GM13977 (cell line): Measurements from ENCODE around the gene FASTK.

ENCODE experiments used
- DNase-seq: peaks from one replicate; pipeline ENCODE4 v3.0.0; 2012; ENCODE audit warnings: low spot score
- CTCF ChIP-seq: IDR thresholded peaks from 2 replicates; pipeline ENCODE4 v1.5.1; 2012; ENCODE audit warnings: mild to moderate bottlenecking, control low read depth; ENCODE audit not compliant: insufficient read depth; ENCODE audit errors: extremely low read depth, missing control alignments
- in situ Hi-C: fragments of 300-500 bp; cut with MboI; formaldehyde crosslinking; loops from one replicate; pipeline ENCODE4 v1.12.0; 2022; ENCODE audit warnings: low sequenced_read_pairs, low pct_unique_long_range_greater_than_20kb, mixed read lengths, inconsistent platforms; ENCODE audit not compliant: unreplicated experiment

Gene FASTK

GRCh38 chr7:151091431-151091830 is 10.8 kb upstream of the FASTK start:
- in situ Hi-C loops: no loop called here
- TF ChIP-seq CTCF: peak; percentile 68
- no peak for DNase-seq

- in situ Hi-C loops: no loop called here
- DNase-seq: no peak
- TF ChIP-seq CTCF: no peak
Measured at GRCh38 chr7:151091003-151091402, 10.4 kb upstream of the FASTK start.

- in situ Hi-C loops: no loop called here
- no peak for TF ChIP-seq CTCF
- no peak for DNase-seq
Measured at GRCh38 chr7:151089893-151090730, 9.5 kb upstream of the FASTK start.

GRCh38 chr7:151088856-151089699 is 8.5 kb upstream of the FASTK start:
- TF ChIP-seq CTCF: no peak
- no peak for DNase-seq

GRCh38 chr7:151088019-151088855 is 7.6 kb upstream of the FASTK start:
- DNase-seq: no peak
- no peak for TF ChIP-seq CTCF
- in situ Hi-C loops: no loop called here

More at GRCh38 chr7:151088856-151089699, 8.5 kb upstream of the FASTK start:
- in situ Hi-C loops: no loop called here
